Transverse colon (tissue), 3 donors: ENCODE data around the gene APOL4.

ENCODE experiments used
- POLR2A ChIP-seq: fragments of 450-650 bp; IDR thresholded peaks from one replicate; pipeline ENCODE4 v1.6.1; 2016; ENCODE audit warnings: antibody characterized with exemption, mild to moderate bottlenecking, moderate library complexity
- TF ChIP-seq, protein P1 (sequence below), 5 experiments: fragments of 200-600 bp in 3 of 5; fragments of 450-650 bp in 2 of 5; sonication (generic) in 3 of 5; IDR thresholded peaks; 1 replicate in 2 of 5; 2 replicates in 3 of 5; pipeline ENCODE4 v1.5.1; 2016 to 2017; ENCODE audit warnings: antibody characterized with exemption in 5 of 5, inconsistent platforms in 3 of 5, mild to moderate bottlenecking in 2 of 5, moderate library complexity in 1 of 5

- TF ChIP-seq, protein P1, sequence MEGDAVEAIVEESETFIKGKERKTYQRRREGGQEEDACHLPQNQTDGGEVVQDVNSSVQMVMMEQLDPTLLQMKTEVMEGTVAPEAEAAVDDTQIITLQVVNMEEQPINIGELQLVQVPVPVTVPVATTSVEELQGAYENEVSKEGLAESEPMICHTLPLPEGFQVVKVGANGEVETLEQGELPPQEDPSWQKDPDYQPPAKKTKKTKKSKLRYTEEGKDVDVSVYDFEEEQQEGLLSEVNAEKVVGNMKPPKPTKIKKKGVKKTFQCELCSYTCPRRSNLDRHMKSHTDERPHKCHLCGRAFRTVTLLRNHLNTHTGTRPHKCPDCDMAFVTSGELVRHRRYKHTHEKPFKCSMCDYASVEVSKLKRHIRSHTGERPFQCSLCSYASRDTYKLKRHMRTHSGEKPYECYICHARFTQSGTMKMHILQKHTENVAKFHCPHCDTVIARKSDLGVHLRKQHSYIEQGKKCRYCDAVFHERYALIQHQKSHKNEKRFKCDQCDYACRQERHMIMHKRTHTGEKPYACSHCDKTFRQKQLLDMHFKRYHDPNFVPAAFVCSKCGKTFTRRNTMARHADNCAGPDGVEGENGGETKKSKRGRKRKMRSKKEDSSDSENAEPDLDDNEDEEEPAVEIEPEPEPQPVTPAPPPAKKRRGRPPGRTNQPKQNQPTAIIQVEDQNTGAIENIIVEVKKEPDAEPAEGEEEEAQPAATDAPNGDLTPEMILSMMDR (IDR thresholded peaks at IDR 0.05), result no peak
- no peak for TF ChIP-seq POLR2A
Measured at GRCh38 chr22:36154423-36154945, 47.1 kb downstream of the APOL4 start.
